ENCODE measurements around the gene RPTN. TPM values are rescaled to one million over a fixed set of nuclear protein-coding genes. Genes with fewer than 3 reads are reported as not detected.

Gene RPTN
- total RNA-seq, 1 experiment from 2014 or later: not detected

- Histone ChIP-seq H3K23ac (ENCODE audit: insufficient read length, low read depth, low read length) (no peak overlapping the region), H3K4me2 (ENCODE audit: insufficient read depth, insufficient read length, low read length) (no peak overlapping the region), H4K8ac (replicated peaks; ENCODE audit: insufficient read length, low read depth, low read length) (no peak overlapping the region), H3K18ac (ENCODE audit: insufficient read length, low read depth, low read length) (no peak overlapping the region), H2BK120ac (ENCODE audit: low read depth, low read length, poor library complexity, severe bottlenecking) (no peak overlapping the region), H3T11ph (ENCODE audit: low read length) (no peak overlapping the region), H3K27me3 (ENCODE audit: insufficient read depth, low read length) (no peaks in the 10 kb centered on the region; the same call in 1 of the 2 replicates), H3K79me2 (ENCODE audit: insufficient read depth, low read length) (no peaks in the 10 kb centered on the region), H2AK5ac (ENCODE audit: insufficient read length, low read length) (no peak overlapping the region), H2BK5ac (ENCODE audit: insufficient read length, low read length) (no peak overlapping the region), H2AFZ (ENCODE audit: low read length) (no peak overlapping the region), H4K91ac (ENCODE audit: insufficient read length, low read depth, low read length) (no peak overlapping the region), H3K9me3 (ENCODE audit: control insufficient read depth, low read depth, low read length) (peaks cover 19% of the 10 kb centered on the region), H3K9ac (ENCODE audit: extremely low read depth, insufficient read length, low read length) (no peak overlapping the region), H3K14ac (ENCODE audit: insufficient read depth, low read length) (no peak overlapping the region), H3K23me2 (ENCODE audit: insufficient read length, low read depth, low read length, poor library complexity, severe bottlenecking) (no peaks in the 10 kb centered on the region), H3K27ac (ENCODE audit: insufficient read length, low read depth, low read length) (no peak overlapping the region), H2BK15ac (ENCODE audit: low read depth, low read length) (no peak overlapping the region), H3K4me1 (ENCODE audit: insufficient read depth, low read length) (no peaks in the 10 kb centered on the region), H3K4ac (ENCODE audit: low read depth, low read length) (no peak overlapping the region), H4K5ac (ENCODE audit: insufficient read length, low read depth, low read length) (no peak overlapping the region), H2BK20ac (ENCODE audit: low read depth, low read length, poor library complexity, severe bottlenecking) (no peak overlapping the region), H3K56ac (ENCODE audit: insufficient read length, low read depth, low read length) (no peak overlapping the region), H2BK12ac (ENCODE audit: insufficient read length, low read depth, low read length) (no peak overlapping the region), H3K79me1 (ENCODE audit: insufficient read depth, low read depth, low read length, poor library complexity, severe bottlenecking) (no peaks in the 10 kb centered on the region), H4K20me1 (ENCODE audit: control insufficient read depth, insufficient read depth, insufficient read length) (no peaks in the 10 kb centered on the region)
- peaks cover 43 to 84% of the 10 kb centered on the region in 2 experiments for H3K9me3 Mint-ChIP-seq
- no peak for TF ChIP-seq CTCF (conservative IDR thresholded peaks at IDR 0.05)
- peaks cover 2% of the 10 kb centered on the region; the same call in 1 of the 2 replicates for H3K27me3 Mint-ChIP-seq (ENCODE audit: low read depth)
- H3K4me1 Mint-ChIP-seq: no peaks in the 10 kb centered on the region
- DNase-seq: no peak
- H3K27ac Mint-ChIP-seq: no peak overlapping the region
- peaks cover 0 to 7% (median 0%) of the 10 kb centered on the region in 3 experiments; a peak in 2 of 7 replicates for H3K36me3 Mint-ChIP-seq (ENCODE audit: insufficient read depth in 1 of 3, low read depth in 3 of 3)
- H3K4me3 Mint-ChIP-seq: no peak overlapping the region
Measured at GRCh38 chr1:152137215-152137614, 21.8 kb downstream of the RPTN start.

Measured in H9 (cell line).